Liver (tissue), 3 donors: ENCODE measurements around the gene TOR4A.

Experiments
- FOXA1 ChIP-seq: IDR thresholded peaks from 2 replicates; pipeline ENCODE4 v1.6.1; 2016; ENCODE audit warnings: antibody characterized with exemption
- GABPA ChIP-seq, 2 donors: IDR thresholded peaks in 1 of 2; conservative IDR thresholded peaks in 1 of 2; 2 replicates each; pipeline ENCODE4 v1.6.1; 2016; ENCODE audit warnings: antibody characterized with exemption in 2 of 2, mild to moderate bottlenecking in 1 of 2, moderate library complexity in 1 of 2
- JUND ChIP-seq, 2 donors: IDR thresholded peaks; 2 replicates each; pipeline ENCODE4 v1.6.1; 2016; ENCODE audit warnings: antibody characterized with exemption in 2 of 2
- RAD21 ChIP-seq, 2 donors: IDR thresholded peaks; 2 replicates each; pipeline ENCODE4 v1.6.1; 2016; ENCODE audit warnings: antibody characterized with exemption in 2 of 2, mild to moderate bottlenecking in 2 of 2
- SP1 ChIP-seq: IDR thresholded peaks from 2 replicates; pipeline ENCODE4 v1.6.1; 2018; ENCODE audit warnings: antibody characterized with exemption, mild to moderate bottlenecking
- TAF1 ChIP-seq: conservative IDR thresholded peaks from 2 replicates; pipeline ENCODE4 v1.6.1; 2016; ENCODE audit warnings: antibody characterized with exemption, mild to moderate bottlenecking
- YY1 ChIP-seq: IDR thresholded peaks from 2 replicates; pipeline ENCODE4 v1.6.1; 2016; ENCODE audit warnings: antibody characterized with exemption, mild to moderate bottlenecking
- TF ChIP-seq, protein P1 (sequence below): fragments of 150-350 bp; IDR thresholded peaks from 2 replicates; pipeline ENCODE4 v1.5.1; 2017; ENCODE audit warnings: improper control_type of control experiment, low read depth, low read length; ENCODE audit not compliant: missing input control
- TF ChIP-seq, protein P2 (sequence below): IDR thresholded peaks from 2 replicates; pipeline ENCODE4 v1.6.1; 2016; ENCODE audit warnings: antibody characterized with exemption
- TF ChIP-seq, protein P3 (sequence below): IDR thresholded peaks from 2 replicates; pipeline ENCODE4 v1.6.1; 2016; ENCODE audit warnings: antibody characterized with exemption
- TF ChIP-seq, protein P4 (sequence below): IDR thresholded peaks from 2 replicates; pipeline ENCODE4 v1.6.1; 2016; ENCODE audit warnings: antibody characterized with exemption, mild to moderate bottlenecking
- donor health status: healthy.
- donor health status: healthy.

GRCh38 chr9:137303151-137303892 is 25.8 kb downstream of the TOR4A start:
- TF ChIP-seq, protein P1, sequence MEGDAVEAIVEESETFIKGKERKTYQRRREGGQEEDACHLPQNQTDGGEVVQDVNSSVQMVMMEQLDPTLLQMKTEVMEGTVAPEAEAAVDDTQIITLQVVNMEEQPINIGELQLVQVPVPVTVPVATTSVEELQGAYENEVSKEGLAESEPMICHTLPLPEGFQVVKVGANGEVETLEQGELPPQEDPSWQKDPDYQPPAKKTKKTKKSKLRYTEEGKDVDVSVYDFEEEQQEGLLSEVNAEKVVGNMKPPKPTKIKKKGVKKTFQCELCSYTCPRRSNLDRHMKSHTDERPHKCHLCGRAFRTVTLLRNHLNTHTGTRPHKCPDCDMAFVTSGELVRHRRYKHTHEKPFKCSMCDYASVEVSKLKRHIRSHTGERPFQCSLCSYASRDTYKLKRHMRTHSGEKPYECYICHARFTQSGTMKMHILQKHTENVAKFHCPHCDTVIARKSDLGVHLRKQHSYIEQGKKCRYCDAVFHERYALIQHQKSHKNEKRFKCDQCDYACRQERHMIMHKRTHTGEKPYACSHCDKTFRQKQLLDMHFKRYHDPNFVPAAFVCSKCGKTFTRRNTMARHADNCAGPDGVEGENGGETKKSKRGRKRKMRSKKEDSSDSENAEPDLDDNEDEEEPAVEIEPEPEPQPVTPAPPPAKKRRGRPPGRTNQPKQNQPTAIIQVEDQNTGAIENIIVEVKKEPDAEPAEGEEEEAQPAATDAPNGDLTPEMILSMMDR = no peak
- TF ChIP-seq TAF1 (no peak), JUND (IDR thresholded peaks at IDR 0.05) (no peak), RAD21 (IDR thresholded peaks at IDR 0.05) (no peak), YY1 (no peak), GABPA (IDR thresholded peaks at IDR 0.05 in 1 of 2, conservative IDR thresholded peaks at IDR 0.05 in 1 of 2) (no peak), SP1 (no peak), FOXA1 (no peak)
- TF ChIP-seq, protein P2, sequence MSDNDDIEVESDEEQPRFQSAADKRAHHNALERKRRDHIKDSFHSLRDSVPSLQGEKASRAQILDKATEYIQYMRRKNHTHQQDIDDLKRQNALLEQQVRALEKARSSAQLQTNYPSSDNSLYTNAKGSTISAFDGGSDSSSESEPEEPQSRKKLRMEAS = no peak
- TF ChIP-seq, protein P3, sequence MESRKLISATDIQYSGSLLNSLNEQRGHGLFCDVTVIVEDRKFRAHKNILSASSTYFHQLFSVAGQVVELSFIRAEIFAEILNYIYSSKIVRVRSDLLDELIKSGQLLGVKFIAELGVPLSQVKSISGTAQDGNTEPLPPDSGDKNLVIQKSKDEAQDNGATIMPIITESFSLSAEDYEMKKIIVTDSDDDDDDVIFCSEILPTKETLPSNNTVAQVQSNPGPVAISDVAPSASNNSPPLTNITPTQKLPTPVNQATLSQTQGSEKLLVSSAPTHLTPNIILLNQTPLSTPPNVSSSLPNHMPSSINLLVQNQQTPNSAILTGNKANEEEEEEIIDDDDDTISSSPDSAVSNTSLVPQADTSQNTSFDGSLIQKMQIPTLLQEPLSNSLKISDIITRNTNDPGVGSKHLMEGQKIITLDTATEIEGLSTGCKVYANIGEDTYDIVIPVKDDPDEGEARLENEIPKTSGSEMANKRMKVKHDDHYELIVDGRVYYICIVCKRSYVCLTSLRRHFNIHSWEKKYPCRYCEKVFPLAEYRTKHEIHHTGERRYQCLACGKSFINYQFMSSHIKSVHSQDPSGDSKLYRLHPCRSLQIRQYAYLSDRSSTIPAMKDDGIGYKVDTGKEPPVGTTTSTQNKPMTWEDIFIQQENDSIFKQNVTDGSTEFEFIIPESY = no peak
- TF ChIP-seq, protein P4, sequence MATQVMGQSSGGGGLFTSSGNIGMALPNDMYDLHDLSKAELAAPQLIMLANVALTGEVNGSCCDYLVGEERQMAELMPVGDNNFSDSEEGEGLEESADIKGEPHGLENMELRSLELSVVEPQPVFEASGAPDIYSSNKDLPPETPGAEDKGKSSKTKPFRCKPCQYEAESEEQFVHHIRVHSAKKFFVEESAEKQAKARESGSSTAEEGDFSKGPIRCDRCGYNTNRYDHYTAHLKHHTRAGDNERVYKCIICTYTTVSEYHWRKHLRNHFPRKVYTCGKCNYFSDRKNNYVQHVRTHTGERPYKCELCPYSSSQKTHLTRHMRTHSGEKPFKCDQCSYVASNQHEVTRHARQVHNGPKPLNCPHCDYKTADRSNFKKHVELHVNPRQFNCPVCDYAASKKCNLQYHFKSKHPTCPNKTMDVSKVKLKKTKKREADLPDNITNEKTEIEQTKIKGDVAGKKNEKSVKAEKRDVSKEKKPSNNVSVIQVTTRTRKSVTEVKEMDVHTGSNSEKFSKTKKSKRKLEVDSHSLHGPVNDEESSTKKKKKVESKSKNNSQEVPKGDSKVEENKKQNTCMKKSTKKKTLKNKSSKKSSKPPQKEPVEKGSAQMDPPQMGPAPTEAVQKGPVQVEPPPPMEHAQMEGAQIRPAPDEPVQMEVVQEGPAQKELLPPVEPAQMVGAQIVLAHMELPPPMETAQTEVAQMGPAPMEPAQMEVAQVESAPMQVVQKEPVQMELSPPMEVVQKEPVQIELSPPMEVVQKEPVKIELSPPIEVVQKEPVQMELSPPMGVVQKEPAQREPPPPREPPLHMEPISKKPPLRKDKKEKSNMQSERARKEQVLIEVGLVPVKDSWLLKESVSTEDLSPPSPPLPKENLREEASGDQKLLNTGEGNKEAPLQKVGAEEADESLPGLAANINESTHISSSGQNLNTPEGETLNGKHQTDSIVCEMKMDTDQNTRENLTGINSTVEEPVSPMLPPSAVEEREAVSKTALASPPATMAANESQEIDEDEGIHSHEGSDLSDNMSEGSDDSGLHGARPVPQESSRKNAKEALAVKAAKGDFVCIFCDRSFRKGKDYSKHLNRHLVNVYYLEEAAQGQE = no peak
